PC-3 (cell line): ENCODE results near the gene CRYBG3.

Experiments used
- CTCF ChIP-seq: fragments of 300-600 bp; sonication (generic); conservative IDR thresholded peaks from 2 replicates; pipeline ENCODE4 v1.5.1; 2017; ENCODE audit warnings: antibody characterized with exemption, low read depth, mild to moderate bottlenecking, low read length
- EZH2 ChIP-seq: fragments of 300-600 bp; sonication (generic); IDR thresholded peaks from one replicate; pipeline ENCODE4 v1.6.1; 2017; ENCODE audit warnings: antibody characterized with exemption, mild to moderate bottlenecking, low read length; ENCODE audit not compliant: unreplicated experiment

GRCh38 chr3:97778152-97778551 lies 43.7 kb upstream of the CRYBG3 start:
- TF ChIP-seq CTCF (no peak), EZH2 (no peak)
